PC-9 (cell line): Measurements from ENCODE around the gene CTBP2.

Experiments used
- EZH2 ChIP-seq: fragments of 200-600 bp; sonication (generic); IDR thresholded peaks from 2 replicates; pipeline ENCODE4 v1.8.0; 2017; ENCODE audit warnings: antibody characterized with exemption, low read depth
- TF ChIP-seq, protein P1 (sequence below): fragments of 200-600 bp; sonication (generic); conservative IDR thresholded peaks from 2 replicates; pipeline ENCODE4 v1.6.1; 2017; ENCODE audit warnings: mixed run types, antibody characterized with exemption, mild to moderate bottlenecking, moderate library complexity

DNA sequence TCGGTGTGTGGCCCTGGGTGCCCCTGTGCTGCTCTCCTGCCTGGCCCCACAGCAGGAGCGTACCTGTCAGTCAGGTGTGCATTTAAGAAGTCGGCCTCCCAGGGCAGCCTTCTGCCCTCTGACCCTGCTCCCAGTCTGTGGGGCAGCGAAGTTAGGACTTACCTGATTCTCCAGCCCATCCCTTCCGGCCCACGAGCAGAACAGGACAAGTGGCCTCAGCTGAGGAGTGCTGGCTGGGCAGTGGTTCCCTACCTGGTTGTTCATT is 24.7 kb downstream of the CTBP2 start:
- TF ChIP-seq, protein P1, sequence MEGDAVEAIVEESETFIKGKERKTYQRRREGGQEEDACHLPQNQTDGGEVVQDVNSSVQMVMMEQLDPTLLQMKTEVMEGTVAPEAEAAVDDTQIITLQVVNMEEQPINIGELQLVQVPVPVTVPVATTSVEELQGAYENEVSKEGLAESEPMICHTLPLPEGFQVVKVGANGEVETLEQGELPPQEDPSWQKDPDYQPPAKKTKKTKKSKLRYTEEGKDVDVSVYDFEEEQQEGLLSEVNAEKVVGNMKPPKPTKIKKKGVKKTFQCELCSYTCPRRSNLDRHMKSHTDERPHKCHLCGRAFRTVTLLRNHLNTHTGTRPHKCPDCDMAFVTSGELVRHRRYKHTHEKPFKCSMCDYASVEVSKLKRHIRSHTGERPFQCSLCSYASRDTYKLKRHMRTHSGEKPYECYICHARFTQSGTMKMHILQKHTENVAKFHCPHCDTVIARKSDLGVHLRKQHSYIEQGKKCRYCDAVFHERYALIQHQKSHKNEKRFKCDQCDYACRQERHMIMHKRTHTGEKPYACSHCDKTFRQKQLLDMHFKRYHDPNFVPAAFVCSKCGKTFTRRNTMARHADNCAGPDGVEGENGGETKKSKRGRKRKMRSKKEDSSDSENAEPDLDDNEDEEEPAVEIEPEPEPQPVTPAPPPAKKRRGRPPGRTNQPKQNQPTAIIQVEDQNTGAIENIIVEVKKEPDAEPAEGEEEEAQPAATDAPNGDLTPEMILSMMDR, result no peak
- no peak for TF ChIP-seq EZH2
